B cell (primary cell): ENCODE data around the gene VWA8.

Source experiments
- CTCF ChIP-seq: fragments of 200-600 bp; IDR thresholded peaks from one replicate; pipeline ENCODE4 v1.8.0; 2022; ENCODE audit warnings: antibody characterized with exemption, mild to moderate bottlenecking
- EZH2 ChIP-seq: IDR thresholded peaks from 2 replicates; pipeline ENCODE4 v1.6.1; 2012; ENCODE audit warnings: borderline replicate concordance, low read depth, mild to moderate bottlenecking, moderate library complexity, low read length; ENCODE audit not compliant: insufficient read depth, poor library complexity, severe bottlenecking

GRCh38 chr13:41981951-41982715 lies 21.2 kb upstream of the VWA8 start:
- TF ChIP-seq CTCF (no peak), EZH2 (no peak)
